GM23248 (cell line): ENCODE measurements around the gene ALK.

Experiments used
- EZH2 ChIP-seq: fragments of 200-600 bp; sonication (generic); IDR thresholded peaks from 2 replicates; pipeline ENCODE4 v1.6.1; 2018; ENCODE audit warnings: antibody characterized with exemption, mild to moderate bottlenecking; ENCODE audit not compliant: insufficient read depth, poor library complexity, severe bottlenecking
- EZH2phosphoT487 ChIP-seq: fragments of 200-600 bp; sonication (generic); IDR thresholded peaks from 2 replicates; pipeline ENCODE4 v1.6.1; 2018; ENCODE audit warnings: antibody characterized with exemption, moderate library complexity, mild to moderate bottlenecking, low read depth; ENCODE audit not compliant: insufficient read depth

- TF ChIP-seq EZH2 (no peak), EZH2phosphoT487 (no peak)
Observed at GRCh38 chr2:29676886-29677453, 244.4 kb downstream of the ALK start.
